ENCODE results near the gene SMIM13. TPM values are rescaled to one million over a fixed set of nuclear protein-coding genes. Genes with fewer than 3 reads are reported as not detected.
A peak's percentile ranks its signal among the peaks of the same experiment; 100 is the strongest.

The SMIM13 gene
- total RNA-seq, 1 experiment from 2014 or later = 28.1 TPM

DNA sequence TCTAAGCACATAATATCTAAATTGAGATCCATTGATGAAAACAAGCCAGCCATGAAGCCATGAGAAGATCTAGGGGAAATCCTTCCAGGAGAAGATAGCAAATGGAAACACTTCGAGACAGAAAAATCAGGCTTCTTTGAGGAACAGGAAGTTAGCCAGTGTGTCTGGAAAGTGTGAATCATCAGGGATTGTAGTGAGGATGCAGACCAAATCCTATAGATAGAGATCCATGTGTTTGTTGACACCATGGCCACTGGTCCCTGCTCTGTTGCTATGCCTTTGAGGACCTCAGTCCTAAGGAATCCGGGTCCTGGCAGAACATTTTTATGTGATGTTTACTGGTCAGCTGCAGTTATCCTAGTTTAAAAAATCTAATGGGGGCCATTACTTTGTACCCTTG, 42.9 kb upstream of the SMIM13 start:
- peak; percentile 14 for DNase-seq (ENCODE audit: unreplicated experiment)
- no TSS peak for BruUV-seq (replicated peaks)
- H3K36me3 Mint-ChIP-seq (ENCODE audit: insufficient read depth, unreplicated experiment) = no peaks in the 10 kb centered on the region
- no peak overlapping the region for H3K27ac Mint-ChIP-seq (ENCODE audit: low read depth, unreplicated experiment)
- POLR2A ChIA-PET = no interaction called here
- CTCF ChIA-PET = no interaction called here
- H3K4me1 Mint-ChIP-seq (ENCODE audit: insufficient read depth, unreplicated experiment) = peaks cover 6% of the 10 kb centered on the region
- no peaks in the 10 kb centered on the region for H3K27me3 Mint-ChIP-seq (ENCODE audit: insufficient read depth, unreplicated experiment)
- TF ChIP-seq, protein P1, sequence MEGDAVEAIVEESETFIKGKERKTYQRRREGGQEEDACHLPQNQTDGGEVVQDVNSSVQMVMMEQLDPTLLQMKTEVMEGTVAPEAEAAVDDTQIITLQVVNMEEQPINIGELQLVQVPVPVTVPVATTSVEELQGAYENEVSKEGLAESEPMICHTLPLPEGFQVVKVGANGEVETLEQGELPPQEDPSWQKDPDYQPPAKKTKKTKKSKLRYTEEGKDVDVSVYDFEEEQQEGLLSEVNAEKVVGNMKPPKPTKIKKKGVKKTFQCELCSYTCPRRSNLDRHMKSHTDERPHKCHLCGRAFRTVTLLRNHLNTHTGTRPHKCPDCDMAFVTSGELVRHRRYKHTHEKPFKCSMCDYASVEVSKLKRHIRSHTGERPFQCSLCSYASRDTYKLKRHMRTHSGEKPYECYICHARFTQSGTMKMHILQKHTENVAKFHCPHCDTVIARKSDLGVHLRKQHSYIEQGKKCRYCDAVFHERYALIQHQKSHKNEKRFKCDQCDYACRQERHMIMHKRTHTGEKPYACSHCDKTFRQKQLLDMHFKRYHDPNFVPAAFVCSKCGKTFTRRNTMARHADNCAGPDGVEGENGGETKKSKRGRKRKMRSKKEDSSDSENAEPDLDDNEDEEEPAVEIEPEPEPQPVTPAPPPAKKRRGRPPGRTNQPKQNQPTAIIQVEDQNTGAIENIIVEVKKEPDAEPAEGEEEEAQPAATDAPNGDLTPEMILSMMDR (IDR thresholded peaks at IDR 0.05; ENCODE audit: unreplicated experiment) = no peak
- H3K4me3 Mint-ChIP-seq (ENCODE audit: unreplicated experiment) = no peak overlapping the region
- H3K9me3 Mint-ChIP-seq (ENCODE audit: unreplicated experiment) = no peaks in the 10 kb centered on the region
- intact Hi-C loops (cut with micrococcal nuclease) = no loop called here

DNA sequence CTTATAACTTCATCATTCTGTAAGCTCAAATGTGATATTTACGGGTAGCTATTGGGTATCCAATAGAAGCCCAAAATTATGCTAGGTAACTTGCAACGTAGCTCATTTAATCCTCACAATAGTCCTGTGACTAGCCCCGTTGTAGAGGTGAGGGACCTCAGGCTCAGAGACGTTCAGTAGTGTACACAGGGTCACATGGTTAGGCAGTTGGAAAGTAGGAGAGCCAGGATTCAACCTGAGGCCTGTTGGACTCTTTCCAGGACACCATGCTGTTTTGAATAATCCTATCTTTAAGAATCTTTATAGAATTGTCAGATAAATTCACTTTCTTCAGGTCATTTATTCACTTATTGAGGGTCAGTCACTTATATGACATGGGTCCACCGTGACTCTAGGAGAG, 40.3 kb upstream of the SMIM13 start:
- Mint-ChIP-seq H3K4me1 (ENCODE audit: insufficient read depth, unreplicated experiment) (peaks cover 6% of the 10 kb centered on the region), H3K27me3 (ENCODE audit: insufficient read depth, unreplicated experiment) (no peaks in the 10 kb centered on the region), H3K36me3 (ENCODE audit: insufficient read depth, unreplicated experiment) (no peaks in the 10 kb centered on the region), H3K27ac (ENCODE audit: low read depth, unreplicated experiment) (no peak overlapping the region), H3K9me3 (ENCODE audit: unreplicated experiment) (no peaks in the 10 kb centered on the region), H3K4me3 (ENCODE audit: unreplicated experiment) (no peak overlapping the region)
- BruUV-seq (replicated peaks) = no TSS peak
- ChIA-PET CTCF (interaction anchor here (0.5 to 2.4 kb wide), 6 partner anchors 12 to 102 kb away, joined by 3 to 9 read pairs (median 4); no protein-coding TSS in a partner anchor), POLR2A (no interaction called here)
- TF ChIP-seq, protein P1 (IDR thresholded peaks at IDR 0.05; ENCODE audit: unreplicated experiment) = no peak
- intact Hi-C loops (cut with micrococcal nuclease) = no loop called here
- no peak for DNase-seq (ENCODE audit: unreplicated experiment)

DNA sequence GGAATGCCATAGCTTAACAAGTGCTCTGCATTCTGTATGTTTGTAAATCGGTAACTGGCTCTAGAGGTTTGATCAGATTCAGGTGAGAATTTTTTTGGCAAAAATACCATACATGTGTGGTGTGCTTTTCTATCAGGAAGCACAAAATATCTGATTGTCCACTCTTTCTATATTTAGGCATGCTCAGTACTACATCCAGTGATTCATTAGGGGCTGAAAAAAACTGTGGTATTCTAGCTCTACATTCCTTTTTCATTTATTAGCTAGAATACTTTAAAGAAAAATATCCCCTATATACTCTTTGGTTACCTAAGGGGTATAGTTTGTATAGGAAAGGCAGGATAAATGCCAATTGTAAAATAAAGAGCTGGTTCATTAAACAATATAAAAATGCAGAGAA, 38.9 kb upstream of the SMIM13 start:
- Mint-ChIP-seq H3K27me3 (ENCODE audit: insufficient read depth, unreplicated experiment) (no peaks in the 10 kb centered on the region), H3K4me3 (ENCODE audit: unreplicated experiment) (no peak overlapping the region), H3K4me1 (ENCODE audit: insufficient read depth, unreplicated experiment) (peaks cover 6% of the 10 kb centered on the region), H3K9me3 (ENCODE audit: unreplicated experiment) (no peaks in the 10 kb centered on the region), H3K36me3 (ENCODE audit: insufficient read depth, unreplicated experiment) (no peaks in the 10 kb centered on the region), H3K27ac (ENCODE audit: low read depth, unreplicated experiment) (no peak overlapping the region)
- BruUV-seq (replicated peaks) = no TSS peak
- ChIA-PET POLR2A (interaction anchor here (0.8 kb wide), 1 partner anchor 39 kb away, joined by 3 read pairs; the partner anchor contains the start of gene SMIM13), CTCF (interaction anchor here (0.6 to 2.8 kb wide), 4 partner anchors 14 to 103 kb away, joined by 3 to 10 read pairs (median 6); no protein-coding TSS in a partner anchor)
- intact Hi-C loops (cut with micrococcal nuclease) = no loop called here
- TF ChIP-seq, protein P1 (IDR thresholded peaks at IDR 0.05; ENCODE audit: unreplicated experiment) = no peak
- DNase-seq (ENCODE audit: unreplicated experiment) = no peak

DNA sequence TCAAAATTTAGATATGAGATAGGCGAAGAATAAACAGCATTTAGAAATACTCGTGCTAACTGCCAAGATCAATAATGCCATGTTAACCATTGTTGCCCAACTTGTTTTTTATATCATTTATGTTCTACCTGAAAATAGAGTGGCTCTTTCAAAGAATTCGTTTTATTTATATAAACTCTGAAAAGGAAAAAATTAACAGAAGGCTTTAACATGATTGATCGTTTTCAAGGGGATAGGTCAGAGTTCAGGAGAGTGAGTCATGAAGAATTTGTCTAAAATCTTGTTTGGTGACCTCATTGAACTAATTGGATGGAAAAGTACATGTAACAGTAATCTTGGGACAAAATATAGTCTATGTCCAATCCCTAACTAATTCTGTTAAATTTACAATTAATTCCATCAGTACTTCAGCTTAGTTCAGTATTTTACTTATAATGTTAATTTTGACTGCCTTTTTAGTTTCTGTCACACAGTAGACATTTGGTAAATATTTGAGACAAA, 38.5 kb upstream of the SMIM13 start:
- ChIA-PET CTCF (interaction anchor here (0.9 to 2.8 kb wide), 5 partner anchors 14 to 441 kb away, joined by 3 to 10 read pairs (median 4); no protein-coding TSS in a partner anchor), POLR2A (interaction anchor here (0.8 kb wide), 1 partner anchor 38 kb away, joined by 3 read pairs; the partner anchor contains the start of gene SMIM13)
- no peaks in the 10 kb centered on the region for H3K27me3 Mint-ChIP-seq (ENCODE audit: insufficient read depth, unreplicated experiment)
- H3K9me3 Mint-ChIP-seq (ENCODE audit: unreplicated experiment) = no peaks in the 10 kb centered on the region
- H3K36me3 Mint-ChIP-seq (ENCODE audit: insufficient read depth, unreplicated experiment) = no peaks in the 10 kb centered on the region
- intact Hi-C loops (cut with micrococcal nuclease) = no loop called here
- H3K4me1 Mint-ChIP-seq (ENCODE audit: insufficient read depth, unreplicated experiment) = peaks cover 6% of the 10 kb centered on the region
- TF ChIP-seq, protein P1 (IDR thresholded peaks at IDR 0.05; ENCODE audit: unreplicated experiment) = no peak
- no peak overlapping the region for H3K4me3 Mint-ChIP-seq (ENCODE audit: unreplicated experiment)
- DNase-seq (ENCODE audit: unreplicated experiment) = no peak
- no TSS peak for BruUV-seq (replicated peaks)
- H3K27ac Mint-ChIP-seq (ENCODE audit: low read depth, unreplicated experiment) = no peak overlapping the region
